ENCODE results near the gene PATL2.

DNA sequence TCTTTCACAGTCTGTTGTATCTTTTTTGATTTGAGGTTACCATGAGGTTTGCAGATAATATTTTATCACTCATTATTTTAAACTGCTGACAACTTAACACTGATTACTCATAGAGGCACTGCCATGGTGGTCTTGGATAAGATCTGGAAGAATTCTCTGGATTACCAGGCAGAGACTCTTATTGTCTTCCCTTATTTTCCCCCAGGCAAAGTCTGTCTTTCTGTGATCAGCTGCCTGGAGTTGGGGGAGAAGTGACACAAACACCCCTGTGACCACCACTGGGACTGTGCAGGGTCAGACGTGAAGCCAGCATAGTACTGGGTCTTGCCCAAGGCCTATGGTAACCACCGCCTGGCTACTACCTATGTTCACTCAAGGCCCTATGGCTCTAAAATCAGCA is 4.7 kb downstream of the PATL2 start:
- no peak for TF ChIP-seq ZNF8 (CRISPR knock-in tag; IDR thresholded peaks at IDR 0.05)
- TF ChIP-seq, protein P1, sequence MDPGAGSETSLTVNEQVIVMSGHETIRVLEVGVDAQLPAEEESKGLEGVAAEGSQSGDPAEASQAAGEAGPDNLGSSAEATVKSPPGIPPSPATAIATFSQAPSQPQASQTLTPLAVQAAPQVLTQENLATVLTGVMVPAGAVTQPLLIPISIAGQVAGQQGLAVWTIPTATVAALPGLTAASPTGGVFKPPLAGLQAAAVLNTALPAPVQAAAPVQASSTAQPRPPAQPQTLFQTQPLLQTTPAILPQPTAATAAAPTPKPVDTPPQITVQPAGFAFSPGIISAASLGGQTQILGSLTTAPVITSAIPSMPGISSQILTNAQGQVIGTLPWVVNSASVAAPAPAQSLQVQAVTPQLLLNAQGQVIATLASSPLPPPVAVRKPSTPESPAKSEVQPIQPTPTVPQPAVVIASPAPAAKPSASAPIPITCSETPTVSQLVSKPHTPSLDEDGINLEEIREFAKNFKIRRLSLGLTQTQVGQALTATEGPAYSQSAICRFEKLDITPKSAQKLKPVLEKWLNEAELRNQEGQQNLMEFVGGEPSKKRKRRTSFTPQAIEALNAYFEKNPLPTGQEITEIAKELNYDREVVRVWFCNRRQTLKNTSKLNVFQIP (CRISPR knock-in tag; IDR thresholded peaks at IDR 0.05; ENCODE audit: borderline replicate concordance, low read depth) = no peak

Measured in SK-N-SH treated with all-trans-retinoic acid at 6 μM for 48 hours (cell line).